HG02571 (cell line): ENCODE measurements around the gene HSPA4.

Experiments
- ATAC-seq: cut with Tn5 transposase; IDR thresholded peaks from one replicate; pipeline ENCODE4 v1.9.1; 2021; ENCODE audit warnings: mild to moderate bottlenecking, moderate library complexity; ENCODE audit not compliant: unreplicated experiment

HSPA4 gene

DNA sequence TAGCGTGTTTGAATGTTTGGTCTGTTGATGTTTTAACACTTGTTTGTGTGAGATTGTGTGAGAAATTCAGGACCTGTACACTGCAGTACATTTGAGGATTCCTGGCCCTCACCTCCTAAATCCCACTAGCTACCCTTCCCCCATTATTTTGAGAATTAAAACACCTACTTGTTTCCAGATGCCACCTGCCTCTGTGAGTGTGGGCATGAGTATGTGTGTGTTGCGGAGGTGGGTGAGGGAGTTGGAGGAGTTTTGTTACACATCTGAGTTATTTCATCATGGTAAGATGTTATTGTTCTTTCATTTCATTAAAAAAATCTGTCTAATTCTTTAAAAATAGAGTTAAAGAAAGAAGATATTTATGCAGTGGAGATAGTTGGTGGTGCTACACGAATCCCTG lies 36.3 kb downstream of the HSPA4 start:
- no peak for ATAC-seq

DNA sequence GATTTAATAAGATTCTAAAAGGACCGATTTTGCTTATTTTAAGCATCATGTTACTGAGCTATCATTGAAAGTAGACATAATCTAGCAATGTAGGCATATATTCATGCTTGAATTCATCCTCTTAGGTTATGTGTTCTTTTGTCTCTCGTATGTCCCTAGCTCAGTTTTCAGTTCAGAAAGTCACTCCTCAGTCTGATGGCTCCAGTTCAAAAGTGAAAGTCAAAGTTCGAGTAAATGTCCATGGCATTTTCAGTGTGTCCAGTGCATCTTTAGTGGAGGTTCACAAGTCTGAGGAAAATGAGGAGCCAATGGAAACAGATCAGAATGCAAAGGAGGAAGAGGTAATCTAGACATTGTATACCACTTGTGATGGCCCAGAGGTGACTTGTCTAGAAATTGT lies 39.2 kb downstream of the HSPA4 start:
- no peak for ATAC-seq

DNA sequence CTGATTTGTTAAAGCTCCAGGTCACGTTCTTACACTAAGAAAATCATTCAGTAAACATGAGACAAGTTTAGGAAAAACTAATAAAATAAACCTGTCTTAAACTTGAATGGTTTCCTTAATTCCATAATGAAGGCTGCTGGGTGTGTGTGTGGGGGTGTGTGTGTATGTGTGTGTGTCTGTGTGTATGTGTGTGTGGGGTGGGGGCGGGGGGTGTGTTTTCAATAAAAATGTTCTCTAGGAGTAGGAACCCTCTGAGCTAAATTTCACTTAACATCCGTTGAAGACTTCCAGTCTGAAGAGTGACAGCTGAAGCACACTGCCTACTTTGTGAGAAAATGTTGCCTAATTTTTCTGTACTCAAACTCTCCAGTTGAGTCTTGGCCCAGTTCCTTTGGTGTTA lies 54.5 kb downstream of the HSPA4 start:
- ATAC-seq: no peak

DNA sequence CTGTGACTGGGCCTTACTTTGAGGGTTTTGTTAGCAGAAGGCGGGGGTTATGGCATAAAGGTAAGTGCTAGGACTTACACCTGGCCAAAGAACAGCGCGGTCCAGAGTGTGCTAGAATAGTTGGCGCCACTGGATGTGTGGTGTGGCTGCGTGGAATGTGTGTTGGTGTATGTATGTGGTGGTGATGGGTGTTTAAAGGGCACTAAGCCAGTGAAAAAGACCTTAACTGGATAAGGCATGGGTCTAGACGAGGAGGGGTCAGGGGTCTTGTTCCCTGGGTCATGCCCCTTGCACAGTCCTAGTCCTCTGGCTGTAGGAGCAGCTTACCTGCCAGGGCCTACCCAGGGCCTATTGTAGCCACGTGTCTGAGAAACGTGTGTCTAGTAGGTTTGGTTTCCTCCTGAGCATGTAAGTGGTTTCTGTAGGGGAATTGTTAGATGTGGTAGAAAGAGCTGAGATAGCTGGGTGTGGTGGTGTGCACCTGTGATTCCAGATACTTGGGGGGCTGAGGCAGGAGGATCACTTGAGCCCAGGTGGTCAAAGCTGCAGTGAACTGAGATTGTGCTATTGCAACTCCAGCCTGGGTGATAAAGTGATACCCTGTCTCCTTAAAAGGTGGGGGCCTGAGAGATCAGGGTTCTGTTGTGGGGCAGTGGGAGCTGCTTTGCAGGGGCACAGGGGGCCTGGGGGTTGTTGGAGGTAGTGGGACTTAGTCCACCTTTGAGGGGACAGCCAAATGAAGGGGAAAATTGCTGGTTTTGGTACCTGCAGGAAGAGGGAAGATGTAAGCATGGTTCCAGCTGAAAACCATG lies 55.2 kb downstream of the HSPA4 start:
- no peak for ATAC-seq

DNA sequence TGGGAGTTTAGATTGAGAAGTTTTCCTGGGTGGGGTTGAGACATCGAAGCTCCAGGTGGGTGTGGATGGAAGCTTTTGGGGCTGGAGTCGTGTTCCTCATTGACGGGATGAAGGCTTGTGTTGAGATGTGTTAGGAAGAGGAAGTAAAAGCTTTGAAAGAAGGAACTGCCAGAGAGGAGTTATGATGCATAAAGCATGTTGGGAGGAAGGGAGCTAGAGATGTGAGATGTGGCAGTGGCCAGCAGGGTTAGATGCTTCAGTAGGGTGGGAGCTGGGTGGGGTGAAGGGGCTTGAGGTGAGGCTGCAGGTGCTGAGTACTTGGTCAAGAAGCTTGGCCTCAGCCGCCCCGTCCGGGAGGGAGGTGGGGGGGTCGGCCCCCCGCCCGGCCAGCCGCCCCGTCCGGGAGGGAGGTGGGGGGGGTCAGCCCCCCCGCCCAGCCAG lies 56.7 kb downstream of the HSPA4 start:
- no peak for ATAC-seq

DNA sequence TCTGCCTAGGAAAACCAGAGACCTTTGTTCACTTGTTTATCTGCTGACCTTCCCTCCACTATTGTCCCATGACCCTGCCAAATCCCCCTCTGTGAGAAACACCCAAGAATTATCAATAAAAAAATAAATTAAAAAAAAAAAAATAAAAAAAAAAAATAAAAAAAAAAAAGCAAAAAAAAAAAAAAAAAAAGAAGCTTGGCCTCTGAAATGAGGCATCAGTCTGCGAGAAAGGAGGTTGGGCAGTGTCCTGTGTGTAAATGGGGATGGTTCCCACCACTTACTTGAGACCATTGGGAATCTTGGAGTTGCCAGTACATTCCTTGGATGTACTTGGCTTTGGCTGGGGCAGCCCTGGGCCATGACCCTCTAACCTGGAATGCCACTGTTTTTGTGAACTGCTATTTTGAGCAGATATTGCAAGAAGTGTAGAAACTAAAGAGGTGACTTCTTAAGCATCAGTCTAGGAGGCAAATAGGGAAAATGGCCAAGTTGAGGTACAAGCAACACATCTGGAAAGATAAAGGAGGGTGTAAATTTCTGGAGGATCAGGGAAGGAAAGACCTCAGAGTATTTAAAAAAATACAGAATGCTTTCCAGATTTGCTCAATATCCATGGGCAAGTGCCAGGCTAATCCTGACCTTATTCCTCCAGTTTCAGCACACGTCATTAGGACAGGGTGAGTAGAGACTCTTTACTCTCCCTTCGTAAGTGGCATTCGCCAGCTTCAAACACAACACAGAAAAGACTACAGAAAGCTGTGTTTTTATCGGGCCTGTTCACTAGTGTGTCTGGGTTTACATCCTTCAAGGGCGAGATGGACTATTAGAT lies 58.1 kb downstream of the HSPA4 start:
- no peak for ATAC-seq

DNA sequence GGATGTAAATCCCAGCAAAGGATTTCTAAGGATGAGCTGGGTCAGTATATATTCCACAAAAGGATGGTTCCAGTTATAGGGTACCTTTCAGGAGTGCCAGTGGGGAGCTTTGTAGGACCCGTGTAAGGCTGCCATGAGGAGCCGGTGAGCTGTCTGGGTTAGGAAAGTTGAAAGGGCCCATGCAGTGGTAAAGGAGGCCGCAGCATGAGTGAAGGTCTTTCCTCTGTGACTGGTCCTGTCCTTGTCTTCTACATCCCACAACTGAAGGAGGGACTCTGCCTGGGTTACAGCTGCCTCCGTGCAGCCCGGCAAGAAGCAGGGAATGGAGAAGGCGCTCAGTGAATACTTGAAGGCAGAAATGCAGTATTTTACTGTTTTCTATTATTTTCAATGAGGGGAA lies 58.9 kb downstream of the HSPA4 start:
- ATAC-seq: no peak

DNA sequence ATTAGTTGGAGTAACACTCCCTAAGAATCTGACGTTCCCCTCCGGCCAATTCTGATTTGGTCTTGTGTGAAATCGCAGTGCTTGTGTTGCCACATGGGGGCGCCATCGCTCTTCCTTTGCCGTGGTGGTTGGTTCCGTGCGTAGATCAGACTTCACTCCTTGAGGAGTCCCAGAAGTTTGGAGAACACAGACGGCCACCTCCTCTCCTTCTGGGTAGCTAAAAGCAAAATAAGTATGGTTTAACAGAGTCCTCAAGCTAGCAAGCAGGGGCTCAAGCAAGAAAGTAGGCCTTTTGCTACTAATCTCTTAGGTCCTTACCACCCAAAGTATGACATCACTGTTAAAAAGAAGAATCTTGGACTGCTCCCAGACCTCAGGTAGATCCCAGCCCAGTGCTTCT lies 59.5 kb downstream of the HSPA4 start:
- no peak for ATAC-seq

DNA sequence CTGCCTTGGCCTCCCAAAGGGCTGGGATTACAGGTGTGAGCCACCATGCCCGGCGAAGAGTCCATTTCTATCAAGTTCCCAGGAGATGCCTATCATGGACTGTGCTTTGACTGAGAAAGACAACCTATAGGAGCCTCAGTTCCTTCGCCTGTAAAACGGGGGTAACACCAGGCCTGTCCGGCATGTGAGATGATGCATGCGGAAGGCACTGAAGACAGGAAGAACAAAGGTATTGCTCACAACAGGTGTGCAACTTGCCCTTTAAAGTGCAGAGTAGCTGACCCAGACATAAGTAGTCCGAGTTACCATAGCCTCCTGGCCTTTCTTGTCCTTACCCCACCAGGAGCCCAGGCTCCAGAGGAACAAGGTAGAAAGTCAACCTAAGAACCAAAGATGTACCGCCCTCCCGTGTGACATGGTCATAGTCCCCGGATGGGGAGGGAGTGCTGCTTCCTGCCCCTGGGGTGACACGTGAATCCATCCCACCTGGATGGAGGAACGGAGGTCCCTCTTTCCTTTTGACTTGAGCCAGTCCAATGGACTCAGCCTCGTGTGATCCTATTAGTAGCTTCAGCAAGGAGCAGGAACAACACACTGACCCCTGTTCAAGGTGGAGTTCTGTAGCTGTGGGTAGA lies 60.3 kb downstream of the HSPA4 start:
- no peak for ATAC-seq

DNA sequence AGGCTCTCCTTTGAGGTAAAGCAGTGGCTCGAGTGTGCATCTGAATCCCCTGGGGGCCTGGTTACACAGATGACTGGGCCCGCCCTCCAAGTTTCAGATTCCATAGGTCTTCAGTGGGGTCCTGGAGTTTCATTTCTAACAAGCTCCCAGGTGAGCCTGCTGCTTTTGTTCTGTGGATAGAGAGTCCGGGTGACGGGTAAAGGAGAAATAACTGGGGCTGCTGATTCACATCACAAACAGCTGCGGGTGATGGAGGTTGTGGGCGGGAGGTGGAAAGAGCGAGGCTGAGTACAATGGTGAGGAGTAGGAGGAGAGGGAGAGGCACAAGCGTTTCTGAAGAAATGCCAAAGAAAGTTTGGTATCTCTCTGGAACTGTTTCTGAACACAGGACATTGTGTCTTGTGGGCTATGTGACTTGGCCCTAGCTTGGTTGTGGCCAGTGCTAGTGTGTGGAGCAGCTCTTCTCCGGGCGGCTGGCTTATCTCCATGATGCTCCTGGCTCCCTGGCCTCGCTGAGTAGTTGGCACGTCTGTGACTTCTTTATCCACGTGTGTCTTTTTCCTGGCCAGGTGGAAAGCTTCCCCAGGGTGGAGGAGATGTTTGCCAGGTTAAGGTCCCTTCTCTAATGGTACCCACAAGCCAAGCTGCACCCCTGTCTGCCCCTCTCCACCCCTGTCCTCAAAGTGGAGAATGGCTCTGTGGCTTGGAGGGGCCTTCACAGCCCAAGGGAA lies 61.7 kb downstream of the HSPA4 start:
- no peak for ATAC-seq

DNA sequence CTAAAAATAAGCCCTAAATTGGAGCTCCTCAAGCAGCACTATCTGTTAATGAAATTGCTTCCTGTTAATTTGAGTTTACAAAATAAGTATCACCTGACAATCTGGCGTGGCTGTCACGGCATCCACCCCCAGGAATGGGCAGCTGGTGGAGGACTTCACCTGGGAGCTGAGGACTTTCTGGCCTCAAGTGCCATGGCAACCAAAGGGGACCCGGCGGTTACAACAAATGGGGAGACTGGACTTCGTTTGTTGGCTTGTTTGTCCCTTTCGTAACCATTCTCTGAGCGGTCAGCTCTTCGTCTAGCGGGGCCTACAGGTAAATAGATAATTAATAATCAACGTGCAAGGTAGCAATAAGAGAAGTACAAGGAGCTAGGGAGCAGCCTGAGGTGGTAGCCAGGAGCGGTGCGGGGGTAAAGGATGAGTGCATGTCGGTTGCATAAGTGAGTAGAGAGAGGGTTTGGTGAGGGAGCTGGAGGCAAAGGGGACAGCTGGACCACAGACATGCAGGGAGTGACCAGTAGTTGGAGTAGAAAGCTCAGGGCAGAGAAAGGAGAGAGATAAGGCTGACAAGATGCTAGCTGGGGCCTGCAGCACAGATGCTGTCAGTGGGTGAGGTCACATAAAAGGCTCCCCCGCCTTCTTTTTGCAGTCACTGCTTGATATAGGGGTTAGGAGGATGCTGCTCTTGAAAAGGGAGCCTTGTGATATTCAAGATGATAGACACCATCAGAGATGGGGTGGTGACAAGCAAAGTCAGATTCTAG lies 62.5 kb downstream of the HSPA4 start:
- ATAC-seq: no peak

DNA sequence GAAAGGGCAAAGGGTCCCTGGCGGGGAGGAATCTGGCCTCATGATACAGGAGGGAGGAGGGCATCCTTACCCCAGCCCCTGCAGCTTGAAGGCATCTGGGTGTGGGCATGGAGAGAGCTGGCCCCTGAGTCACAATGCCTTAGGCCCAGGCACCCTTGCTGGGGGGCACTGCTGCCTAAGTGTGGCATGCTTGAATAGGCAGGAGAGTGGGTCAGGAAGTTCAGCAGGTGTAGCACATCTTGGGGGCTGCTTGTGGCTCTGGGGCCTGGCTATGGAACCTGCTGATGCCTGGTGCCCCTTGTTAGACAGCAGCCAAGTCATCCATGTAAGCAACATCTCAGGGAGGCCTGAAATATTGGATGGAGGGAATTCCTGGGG lies 63.1 kb downstream of the HSPA4 start:
- ATAC-seq: no peak

DNA sequence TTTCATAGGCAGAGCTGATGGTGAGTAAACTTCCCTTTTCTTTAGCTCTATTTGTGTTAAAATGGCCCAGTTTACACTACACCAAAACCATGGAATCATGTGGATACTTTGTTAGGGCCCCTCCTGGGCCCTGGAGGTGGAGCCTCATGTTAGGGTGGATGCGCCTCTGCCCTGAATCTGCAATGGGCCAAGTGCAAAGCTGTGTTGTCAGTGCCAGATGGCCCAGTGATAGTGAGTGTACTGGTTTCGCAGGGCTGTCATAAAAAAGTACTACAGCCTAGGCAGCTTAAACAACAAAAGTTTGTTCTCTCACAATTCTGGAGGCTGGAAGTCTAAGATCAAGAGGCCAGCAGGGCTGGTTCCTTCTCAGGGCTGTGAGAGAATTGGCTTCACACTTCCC lies 64.8 kb downstream of the HSPA4 start:
- no peak for ATAC-seq

DNA sequence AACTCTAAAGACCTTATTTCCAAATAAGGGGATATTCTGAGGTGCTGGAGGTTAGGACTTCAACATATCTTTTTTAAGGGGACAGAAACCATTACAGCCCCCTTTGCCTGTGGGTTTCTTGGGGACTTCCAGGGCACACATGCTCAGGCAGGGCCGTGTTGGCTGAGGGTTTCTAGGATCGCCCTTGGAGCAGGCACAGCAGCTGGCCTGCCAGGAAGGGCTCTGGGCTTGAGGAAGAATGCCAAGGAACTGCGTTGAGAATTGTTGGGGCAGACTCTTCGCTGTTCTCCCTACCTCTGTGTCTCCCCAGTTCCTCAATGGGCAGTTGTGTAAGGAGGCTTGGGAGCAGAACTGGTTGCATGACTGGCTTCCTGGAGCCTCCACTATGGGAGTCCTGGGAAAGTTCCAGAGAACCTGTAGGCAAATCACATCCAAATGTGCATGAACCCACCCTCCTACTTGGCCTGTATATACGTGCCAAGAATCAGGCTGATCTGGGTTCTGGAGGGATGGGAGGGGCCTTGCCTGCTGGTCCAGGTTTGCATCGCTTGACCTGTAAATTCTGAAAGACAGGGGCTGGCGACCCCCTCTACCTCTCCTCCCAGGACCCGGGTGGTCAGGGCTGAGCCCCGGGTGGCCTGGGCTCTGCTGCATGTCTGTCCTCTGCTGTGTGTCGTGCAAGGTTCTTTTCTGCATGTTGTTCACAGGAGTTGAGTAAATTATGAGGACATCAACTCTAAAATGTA lies 65.5 kb downstream of the HSPA4 start:
- ATAC-seq: no peak

DNA sequence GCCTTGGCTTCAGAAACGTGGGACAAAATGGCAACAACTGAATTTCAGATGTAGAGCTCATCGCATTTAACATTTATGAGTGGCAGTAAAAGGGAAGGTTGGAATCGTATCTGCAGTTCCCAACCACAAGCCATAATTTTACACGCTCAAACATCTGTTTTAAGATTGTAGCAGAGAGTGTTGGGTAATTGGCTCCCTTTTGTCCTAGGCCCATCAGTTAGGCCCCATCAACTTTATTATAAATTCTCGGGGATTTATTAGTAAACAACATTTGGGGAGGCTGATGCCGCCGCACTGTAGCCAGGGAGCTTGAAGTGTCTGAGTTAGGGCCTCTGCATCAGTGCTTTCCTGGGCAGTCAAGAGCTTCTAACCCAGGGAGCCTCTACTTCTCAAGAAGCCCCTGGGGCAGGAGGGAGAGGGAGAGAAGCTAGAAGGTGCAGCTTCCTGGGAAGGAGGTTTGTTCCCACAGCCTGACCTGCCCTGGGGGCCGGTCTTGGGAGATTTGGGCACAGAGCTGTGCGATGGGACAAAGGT lies 66.2 kb downstream of the HSPA4 start:
- ATAC-seq: no peak

DNA sequence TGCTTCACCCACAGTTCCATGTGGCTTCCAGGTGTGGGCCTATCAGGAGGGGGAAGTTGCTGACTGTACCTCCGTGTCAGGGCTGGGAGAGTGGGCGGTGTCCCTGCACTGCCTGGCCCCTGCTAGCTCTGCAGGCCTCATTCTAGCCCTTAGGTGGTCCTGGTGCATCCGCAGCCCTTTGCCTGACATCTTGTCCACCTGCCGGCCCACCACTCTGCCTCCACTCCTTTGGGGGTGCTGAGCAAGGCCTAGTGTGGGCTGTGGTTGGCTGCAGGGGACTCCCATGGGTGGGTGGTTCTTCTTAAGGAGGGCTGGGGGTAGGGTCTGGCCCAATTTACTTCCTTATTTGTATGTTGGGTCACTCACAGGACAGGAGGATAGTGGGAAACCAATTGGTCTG lies 66.9 kb downstream of the HSPA4 start:
- ATAC-seq: no peak

DNA sequence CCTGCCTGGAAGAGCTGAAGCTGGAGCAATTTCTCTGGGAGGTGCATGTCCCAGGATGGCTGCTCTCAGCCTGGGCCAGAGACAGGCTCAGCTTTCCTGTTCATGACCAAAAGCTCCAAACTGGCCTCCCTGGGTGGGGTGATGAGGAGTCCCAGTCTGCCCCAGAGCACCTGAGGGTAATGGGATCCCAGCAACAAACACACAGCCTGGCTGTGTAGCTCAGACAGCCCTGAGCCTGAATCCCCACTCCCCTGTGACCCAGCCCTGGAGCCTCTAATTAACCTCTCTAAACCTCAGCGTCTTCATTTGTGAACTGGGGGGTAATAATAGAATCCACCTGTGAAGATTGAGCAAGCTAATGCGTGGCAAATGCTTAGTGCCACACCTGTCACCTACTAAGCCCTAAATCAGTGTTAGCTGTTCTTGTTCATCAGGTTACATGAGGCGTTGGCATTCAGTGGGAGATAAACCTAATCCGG lies 67.5 kb downstream of the HSPA4 start:
- no peak for ATAC-seq

DNA sequence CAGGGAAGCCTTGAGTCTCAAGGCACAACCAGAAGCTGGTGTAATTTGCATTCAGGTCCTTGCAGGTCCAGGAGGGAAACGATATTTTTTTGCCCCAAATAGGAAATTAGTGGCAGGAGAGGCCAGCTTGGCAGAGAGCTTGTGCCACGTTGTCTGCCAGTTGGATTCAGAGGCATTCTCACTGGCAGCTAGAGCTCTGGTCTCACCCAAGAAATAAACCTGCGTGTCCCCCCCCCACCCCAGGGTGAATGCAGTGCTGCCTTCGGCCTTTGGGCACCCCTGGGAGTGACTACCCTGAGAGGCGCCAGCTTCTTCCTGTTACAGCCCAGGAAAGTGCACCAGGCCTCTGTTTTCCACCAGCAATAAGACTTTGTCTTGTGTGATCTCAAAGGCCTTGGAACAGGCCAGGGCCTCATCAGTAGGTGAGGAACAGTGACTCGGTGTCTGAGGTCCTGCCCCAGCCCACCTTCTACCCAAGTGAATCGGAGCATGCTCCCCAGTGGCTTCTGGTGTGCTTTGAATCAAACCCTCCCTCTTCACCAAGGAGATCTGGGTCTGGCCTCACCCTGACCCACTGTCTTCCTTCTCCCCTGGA lies 68.4 kb downstream of the HSPA4 start:
- no peak for ATAC-seq

DNA sequence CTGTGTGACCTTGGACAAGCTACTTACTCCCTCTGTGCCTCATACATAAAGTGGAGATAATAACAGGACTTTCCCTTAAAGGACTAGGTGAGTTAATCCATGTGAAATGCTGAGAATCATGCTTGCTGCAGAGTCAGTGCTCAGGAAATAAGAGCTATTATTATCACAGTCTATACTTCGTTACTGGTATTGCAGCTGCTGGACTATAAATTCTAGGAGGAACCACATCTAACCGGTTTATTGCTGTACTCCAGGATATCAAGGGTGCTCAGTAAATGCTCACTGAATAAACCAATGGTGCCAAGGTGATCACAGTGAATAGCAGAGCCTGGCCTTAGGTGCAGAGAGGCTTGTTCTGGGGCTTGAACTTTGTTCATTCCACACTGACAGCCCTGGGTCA lies 69.3 kb downstream of the HSPA4 start:
- ATAC-seq: no peak
